UCSD-AML1 (cell line): Measurements from ENCODE around the gene CPNE4.

ENCODE experiments used
- DNase-seq: peaks from one replicate; lab custom pipeline; 2025; ENCODE audit not compliant: unreplicated experiment; lab: John Stamatoyannopoulos, UW

The CPNE4 gene

GRCh38 chr3:132017137-132017536 is 17.7 kb downstream of the CPNE4 start:
- no peak for DNase-seq

- DNase-seq = no peak
Measured at GRCh38 chr3:132016061-132017041, 18.5 kb downstream of the CPNE4 start.

- DNase-seq = no peak
Measured at GRCh38 chr3:132014105-132014504, 20.7 kb downstream of the CPNE4 start.

GRCh38 chr3:132009241-132009640 is 25.6 kb downstream of the CPNE4 start:
- DNase-seq = no peak

GRCh38 chr3:132008837-132009236 is 26.0 kb downstream of the CPNE4 start:
- DNase-seq = no peak

GRCh38 chr3:132007617-132008016 is 27.2 kb downstream of the CPNE4 start:
- DNase-seq = no peak

- DNase-seq = peak; percentile 13
Measured at GRCh38 chr3:132006605-132007204, 28.1 kb downstream of the CPNE4 start.

GRCh38 chr3:132004571-132004970 is 30.2 kb downstream of the CPNE4 start:
- DNase-seq = no peak

- DNase-seq = no peak
Measured at GRCh38 chr3:132003685-132004084, 31.1 kb downstream of the CPNE4 start.

- no peak for DNase-seq
Measured at GRCh38 chr3:132001999-132002398, 32.8 kb downstream of the CPNE4 start.

- no peak for DNase-seq
Measured at GRCh38 chr3:132001036-132001435, 33.8 kb downstream of the CPNE4 start.

- no peak for DNase-seq
Measured at GRCh38 chr3:131998027-131998426, 36.8 kb downstream of the CPNE4 start.

- no peak for DNase-seq
Measured at GRCh38 chr3:131995891-131996290, 38.9 kb downstream of the CPNE4 start.

- no peak for DNase-seq
Measured at GRCh38 chr3:131989318-131989717, 45.5 kb downstream of the CPNE4 start.

GRCh38 chr3:131988209-131988608 is 46.6 kb downstream of the CPNE4 start:
- no peak for DNase-seq

GRCh38 chr3:131983689-131984088 is 51.1 kb downstream of the CPNE4 start:
- DNase-seq = no peak

- no peak for DNase-seq
Measured at GRCh38 chr3:131981323-131981722, 53.5 kb downstream of the CPNE4 start.

- DNase-seq = no peak
Measured at GRCh38 chr3:131976448-131976847, 58.4 kb downstream of the CPNE4 start.

GRCh38 chr3:131975047-131975446 is 59.8 kb downstream of the CPNE4 start:
- no peak for DNase-seq

- DNase-seq = no peak
Measured at GRCh38 chr3:131973731-131974130, 61.1 kb downstream of the CPNE4 start.

- DNase-seq = no peak
Measured at GRCh38 chr3:131972550-131972949, 62.3 kb downstream of the CPNE4 start.

- no peak for DNase-seq
Measured at GRCh38 chr3:131972091-131972490, 62.7 kb downstream of the CPNE4 start.
